Tibial nerve (tissue), 4 donors: ENCODE measurements around the gene FST.

Experiments used
- CTCF ChIP-seq, 5 experiments: fragments of 200-600 bp in 3 of 5; fragments of 450-650 bp in 2 of 5; sonication (generic) in 3 of 5; IDR thresholded peaks; one replicate each; pipeline ENCODE4 v1.5.1; 2016 to 2019; ENCODE audit warnings: antibody characterized with exemption in 5 of 5, mild to moderate bottlenecking in 3 of 5, moderate library complexity in 2 of 5
- EP300 ChIP-seq, 2 donors: sonication (generic); formaldehyde crosslinking; IDR thresholded peaks; one replicate each; pipeline ENCODE4 v1.6.1; 2017; ENCODE audit warnings: antibody characterized with exemption in 2 of 2, mild to moderate bottlenecking in 1 of 2

GRCh38 chr5:53478411-53479044 lies 1.9 kb upstream of the FST start:
- TF ChIP-seq EP300 (IDR thresholded peaks at IDR 0.05) (no peak), CTCF (IDR thresholded peaks at IDR 0.05) (peak; percentile 46 to 60 (median 51))
